GM21515 (cell line): ENCODE measurements around the gene SHOC1.
"Not testable (repeated sequence)": the region's sequence is repeated elsewhere in the genome, so short reads cannot be mapped to it uniquely, and the experiment has no call there.

Experiments
- ATAC-seq: cut with Tn5 transposase; IDR thresholded peaks from one replicate; pipeline ENCODE4 v1.9.1; 2021; ENCODE audit not compliant: unreplicated experiment

Gene SHOC1

DNA sequence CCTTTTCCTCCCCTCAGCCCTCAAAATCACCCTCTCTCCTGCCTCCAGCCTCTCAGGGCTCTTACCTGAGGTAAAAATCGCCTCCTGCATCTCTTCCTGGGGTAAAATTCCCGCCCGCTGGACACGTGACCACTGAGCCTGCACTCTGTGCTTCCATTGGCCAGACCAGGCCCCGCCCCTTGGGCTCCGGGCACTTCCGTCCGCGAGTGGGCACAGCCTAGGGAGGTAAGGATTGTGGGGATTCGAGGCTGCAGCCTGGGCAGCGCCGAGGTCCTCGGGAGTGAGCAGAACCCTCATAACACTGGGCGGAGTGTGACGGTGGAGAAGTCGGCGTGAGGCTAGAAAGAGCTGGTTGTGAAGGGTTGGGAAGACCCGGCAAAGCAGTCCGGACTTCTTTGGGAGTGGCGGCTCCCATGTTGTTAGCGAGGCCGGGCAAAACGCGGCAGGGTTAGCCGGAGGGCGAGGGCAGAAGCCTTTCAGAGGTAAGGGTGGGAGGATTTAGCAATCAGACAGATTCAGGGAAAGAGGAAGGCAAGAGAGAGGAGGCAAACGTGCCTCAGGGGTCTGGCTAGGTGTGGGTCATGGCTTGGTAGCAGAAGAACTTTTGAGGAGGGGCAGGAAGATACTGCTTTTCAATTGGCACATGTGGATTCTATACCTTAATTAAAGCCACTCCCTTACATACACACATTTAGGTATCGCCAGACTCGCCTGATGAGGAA lies at the start of gene SHOC1:
Gene SHOC1 (minus strand): TSS at position 103 of the 722 bp plus-strand sequence. CDS start 3,519 bp downstream, outside the sequence.
- no peak for ATAC-seq

DNA sequence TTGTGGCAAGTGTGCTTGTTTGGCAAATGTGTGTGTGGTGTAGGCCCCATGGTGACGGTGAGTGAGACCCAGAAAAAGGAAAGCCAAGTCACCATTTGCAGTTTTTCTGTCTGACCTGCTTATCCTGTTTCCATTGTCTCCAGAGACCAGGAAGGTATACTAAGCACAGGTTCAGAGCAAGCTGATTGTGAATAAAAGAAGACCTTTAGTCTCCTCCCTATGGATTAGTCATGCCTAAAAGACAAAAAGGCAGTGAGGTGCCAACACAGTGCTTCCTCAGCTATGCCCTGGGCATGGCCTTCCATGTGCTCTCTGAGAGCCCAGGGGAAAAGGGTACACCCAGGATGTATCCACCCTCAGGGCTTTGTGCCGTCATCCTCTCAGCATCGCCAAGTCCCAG lies 49.2 kb upstream of the SHOC1 start:
- no peak for ATAC-seq

DNA sequence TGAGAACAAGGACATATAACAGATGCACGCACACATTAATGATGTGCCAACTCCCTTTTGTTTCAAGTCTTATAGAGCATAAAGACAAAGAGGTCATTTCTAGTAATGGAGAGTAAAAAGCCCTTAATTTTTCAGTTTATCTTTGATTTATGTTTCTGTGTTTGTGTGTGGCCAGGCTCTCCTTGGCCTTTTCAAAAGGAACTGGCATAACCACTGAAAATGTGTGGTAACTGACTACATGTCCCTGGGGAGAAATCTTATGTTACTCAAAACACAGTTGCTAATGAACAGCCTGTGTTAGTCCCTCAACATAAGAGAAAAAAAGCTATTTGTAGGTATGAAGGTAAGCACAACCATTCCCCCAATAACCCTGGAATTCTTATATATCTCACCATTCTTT lies 47.6 kb upstream of the SHOC1 start:
- no peak for ATAC-seq

DNA sequence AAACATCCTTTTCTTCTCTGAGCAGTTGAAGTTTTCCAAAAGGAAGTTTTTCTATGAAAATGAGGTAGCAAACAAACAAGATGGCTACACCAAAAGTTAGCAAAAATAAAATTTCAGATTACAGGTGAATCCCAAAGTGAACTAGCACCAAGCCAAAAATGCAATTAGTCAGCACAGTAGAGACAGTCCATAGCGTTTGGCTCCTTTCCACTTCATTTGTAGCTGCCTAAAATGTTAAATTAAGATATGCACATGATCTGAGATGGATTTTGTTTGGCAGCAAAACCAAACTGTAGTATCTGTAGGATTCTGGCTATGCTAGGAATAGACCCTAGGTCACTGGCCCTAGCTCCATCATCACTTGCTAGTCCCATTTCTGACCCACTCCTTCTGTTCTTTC lies 45.7 kb upstream of the SHOC1 start:
- ATAC-seq = no peak

DNA sequence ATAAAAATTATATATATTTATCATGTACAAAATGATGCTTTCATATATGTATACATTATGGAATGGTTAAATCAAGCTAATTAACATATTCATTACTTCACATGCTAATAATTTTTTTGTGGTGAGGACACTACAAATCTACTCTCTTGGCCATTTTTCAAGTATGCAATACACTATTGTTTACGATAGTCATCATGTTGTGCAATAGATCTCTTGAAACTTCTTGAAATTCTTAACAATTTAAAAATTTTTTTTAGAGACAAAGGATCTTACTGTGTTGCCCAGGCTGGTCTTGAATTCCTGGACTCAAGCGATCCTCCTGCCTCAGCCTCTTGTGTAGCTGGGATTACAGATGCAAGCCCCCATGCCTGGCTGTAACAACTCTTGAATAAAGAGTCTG lies 45.2 kb upstream of the SHOC1 start:
- no peak for ATAC-seq

GRCh38 chr9:111839387-111839786 lies 44.6 kb upstream of the SHOC1 start:
- no peak for ATAC-seq

GRCh38 chr9:111838439-111838838 lies 43.7 kb upstream of the SHOC1 start:
- ATAC-seq = no peak

- no peak for ATAC-seq
Observed at GRCh38 chr9:111836311-111836710, 41.6 kb upstream of the SHOC1 start.

DNA sequence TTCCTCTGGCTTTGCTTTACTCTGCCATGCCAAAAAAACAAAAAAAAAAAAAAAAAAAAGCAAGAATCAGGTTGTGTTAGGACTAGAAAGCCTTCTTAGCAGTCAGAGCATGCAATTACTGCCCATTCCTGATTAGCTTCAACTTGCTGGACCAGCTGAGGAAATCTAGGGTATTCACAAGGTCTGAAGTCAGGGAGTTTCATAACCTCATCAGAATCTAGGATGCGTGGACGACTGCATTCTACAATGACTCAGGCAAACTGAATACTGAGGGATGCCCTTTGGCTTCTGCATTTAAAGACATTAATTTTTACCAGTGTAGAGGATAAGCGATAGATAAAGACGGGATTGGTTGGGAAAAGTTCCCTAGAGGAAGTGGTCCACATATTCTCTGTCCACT lies 39.2 kb upstream of the SHOC1 start:
- ATAC-seq = no peak

GRCh38 chr9:111832449-111832848 lies 37.7 kb upstream of the SHOC1 start:
- ATAC-seq = no peak

GRCh38 chr9:111831371-111832108 lies 36.8 kb upstream of the SHOC1 start:
- no peak for ATAC-seq

GRCh38 chr9:111828193-111828592 lies 33.5 kb upstream of the SHOC1 start:
- ATAC-seq = no peak

DNA sequence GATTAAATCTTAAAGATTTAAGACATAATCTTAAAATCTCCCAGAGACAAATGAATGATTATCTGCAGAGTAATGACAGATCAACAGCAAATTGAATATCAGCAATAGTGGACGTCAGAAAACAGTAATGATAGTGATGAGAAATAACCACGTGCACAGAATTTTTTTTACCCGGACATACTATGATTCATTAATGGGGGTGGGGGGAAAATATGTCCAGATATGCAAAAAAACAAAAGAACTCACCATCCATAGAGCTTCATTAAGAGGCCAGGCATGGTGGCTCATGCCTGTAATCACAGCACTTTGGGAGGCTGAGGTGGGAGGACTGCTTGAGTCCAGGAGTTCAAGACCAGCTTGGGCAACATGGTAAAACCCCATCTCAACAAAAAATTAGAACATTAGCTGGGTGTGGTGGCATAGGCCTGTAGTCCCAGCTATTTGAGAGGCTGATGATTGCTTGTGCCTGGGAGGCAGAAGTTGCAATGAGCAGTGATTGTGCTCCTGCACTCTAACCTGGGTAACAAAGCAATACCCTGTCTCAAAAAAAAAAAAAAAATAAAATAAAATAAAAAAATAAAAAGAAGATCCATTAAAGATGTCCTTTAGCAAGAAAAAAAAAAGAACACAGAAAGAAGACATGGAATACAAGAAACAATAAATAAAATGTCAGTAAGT lies 30.9 kb upstream of the SHOC1 start:
- no peak for ATAC-seq

- ATAC-seq = no peak
Observed at GRCh38 chr9:111821006-111821528, 26.3 kb upstream of the SHOC1 start.

- ATAC-seq = no peak
Observed at GRCh38 chr9:111819360-111819759, 24.6 kb upstream of the SHOC1 start.

DNA sequence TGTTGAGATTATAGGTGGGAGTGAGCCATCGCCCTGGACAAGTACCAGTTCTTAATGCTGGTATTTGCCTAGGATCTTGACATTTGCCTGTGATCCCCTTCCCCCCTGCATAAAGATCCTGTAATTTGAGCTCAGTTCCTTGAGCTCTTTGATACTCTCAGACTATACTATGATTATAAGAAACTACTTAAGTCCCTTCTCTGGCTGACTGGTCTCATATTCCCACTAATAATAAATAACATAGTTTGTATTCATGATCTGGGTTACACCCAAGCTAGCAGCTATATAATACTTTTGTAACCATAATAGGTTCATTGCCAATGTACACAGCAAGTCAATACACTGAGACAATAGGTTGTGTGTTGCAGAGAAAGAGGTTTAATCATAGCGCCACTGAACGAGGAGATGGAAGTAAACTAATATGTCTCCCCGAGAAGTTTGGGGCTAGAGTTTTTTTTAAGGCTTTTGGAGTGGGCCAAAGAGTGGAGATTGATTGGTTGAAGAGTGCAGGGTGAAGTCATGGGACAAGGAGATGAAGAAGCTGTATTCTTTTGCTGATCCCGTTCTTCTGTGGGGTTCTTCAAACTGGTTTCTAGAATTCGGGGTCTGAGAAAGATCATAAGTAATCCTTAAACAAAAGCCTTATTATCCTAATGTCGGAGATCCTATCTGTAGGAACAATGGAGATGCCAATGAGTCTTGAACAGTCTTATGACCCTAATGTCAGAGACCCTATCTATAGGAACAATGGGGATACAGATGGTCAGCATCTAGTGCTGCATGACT lies 20.7 kb upstream of the SHOC1 start:
- ATAC-seq = no peak

DNA sequence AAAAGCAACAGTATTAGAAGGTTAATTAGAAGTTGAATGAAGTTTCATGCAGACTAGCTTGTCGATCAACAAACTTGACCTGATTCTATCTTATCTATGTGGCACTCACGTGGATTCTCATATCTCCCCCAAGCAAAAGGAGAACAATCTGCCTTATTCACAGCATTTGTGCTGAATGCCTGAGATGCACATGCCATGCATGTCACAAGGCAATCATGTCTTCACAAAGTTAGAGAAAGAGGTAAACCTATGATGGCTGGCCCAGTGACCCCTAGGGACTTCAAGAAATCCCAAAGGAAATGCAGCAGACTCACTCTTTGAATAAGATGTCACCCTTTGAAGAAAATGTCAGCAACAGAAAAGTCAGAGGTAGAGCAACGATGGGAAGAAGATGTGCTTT lies 17.6 kb upstream of the SHOC1 start:
- ATAC-seq = no peak

DNA sequence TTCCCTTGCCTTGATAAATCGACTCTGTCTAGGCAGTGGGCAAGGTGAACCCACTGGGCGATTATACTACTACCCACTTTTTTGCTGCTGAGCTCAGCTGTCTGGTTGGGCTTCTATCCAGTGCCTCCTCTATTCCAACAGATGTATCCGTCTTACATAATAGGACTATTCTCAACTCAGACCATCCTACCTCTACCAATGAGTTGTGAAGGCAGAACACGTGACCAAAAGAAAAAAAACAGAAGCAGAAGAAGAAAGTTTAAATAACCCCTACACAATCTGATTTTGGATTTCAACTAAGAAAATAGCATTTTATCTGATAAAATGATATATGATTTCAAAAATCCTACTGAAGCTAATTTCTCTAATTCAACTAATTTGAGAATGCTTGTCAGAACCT lies 16.2 kb upstream of the SHOC1 start:
- ATAC-seq = no peak

DNA sequence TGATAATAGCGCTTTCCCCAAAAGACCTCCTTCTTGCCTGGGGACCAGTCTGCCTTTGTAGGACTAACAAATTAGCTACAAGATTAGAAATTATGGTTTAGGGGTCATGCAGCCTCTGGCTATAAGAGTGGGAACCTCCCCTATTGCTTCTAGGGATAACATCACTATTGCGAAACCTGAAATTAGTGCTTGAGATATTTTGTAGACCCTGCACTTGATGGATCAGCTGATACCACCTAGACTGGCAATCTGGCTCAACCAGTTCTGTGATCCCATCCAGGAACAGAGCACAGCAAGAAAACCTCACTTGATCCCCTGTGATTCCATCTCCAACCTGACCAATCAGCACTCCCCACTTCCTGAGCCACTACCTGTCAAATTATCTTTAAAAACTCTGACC lies 15.7 kb upstream of the SHOC1 start:
- not testable (repeated sequence) for ATAC-seq

GRCh38 chr9:111807197-111807596 lies 12.5 kb upstream of the SHOC1 start:
- no peak for ATAC-seq

- no peak for ATAC-seq
Observed at GRCh38 chr9:111806259-111806658, 11.5 kb upstream of the SHOC1 start.
